ENCODE measurements around the gene LDAF1. TPM values are rescaled to one million over a fixed set of nuclear protein-coding genes. Genes with fewer than 3 reads are reported as not detected.
"Not testable (repeated sequence)": the region's sequence is repeated elsewhere in the genome, so short reads cannot be mapped to it uniquely, and the experiment has no call there.

Gene LDAF1
- total and polyA plus RNA-seq, 2 of the 8 experiments (the other 6 are each of a cell fraction or from before 2014, with no cell fraction given) = 32.4 to 34.2 TPM

GRCh38 chr16:21194771-21195301, 36.4 kb downstream of the LDAF1 start (continued):
- no peak for TF ChIP-seq ZNF274 (IDR thresholded peaks at IDR 0.05; ENCODE audit: borderline replicate concordance, extremely low read depth, low read length)
- TF ChIP-seq TCF12 (IDR thresholded peaks at IDR 0.05; ENCODE audit: low read depth, low read length) = no peak
- no peak for TF ChIP-seq ASH2L (IDR thresholded peaks at IDR 0.05; ENCODE audit: low read length)

GRCh38 chr16:21195330-21195729, 36.9 kb downstream of the LDAF1 start:
- H2BK12ac ChIP-seq (ENCODE audit: low read depth, low read length); H3K27ac ChIP-seq (ENCODE audit: low read depth, low read length); DNase-seq (ENCODE audit: low read depth in 1 of 2, low spot score in 2 of 2); H3K79me1 ChIP-seq (ENCODE audit: low read depth, low read length); H3K4me2 ChIP-seq (ENCODE audit: insufficient read depth in 1 of 2, low read depth in 2 of 2, low read length in 2 of 2); H4K5ac ChIP-seq (ENCODE audit: insufficient read length, low read depth, low read length); H2AFZ ChIP-seq (ENCODE audit: low read length); H3K79me2 ChIP-seq (ENCODE audit: control insufficient read depth in 1 of 2, insufficient read depth in 2 of 2, low read length in 2 of 2); H4K91ac ChIP-seq (replicated peaks; ENCODE audit: insufficient read length, low read length); H3K14ac ChIP-seq (ENCODE audit: insufficient read length); H4K20me1 ChIP-seq (replicated peaks in 1 of 2; ENCODE audit: control insufficient read depth in 1 of 2, insufficient read depth in 2 of 2, low read length in 2 of 2); H3K23me2 ChIP-seq (ENCODE audit: low read depth, low read length); H3K4me1 ChIP-seq (replicated peaks in 1 of 4; ENCODE audit: control insufficient read depth in 3 of 4, insufficient read depth in 4 of 4, low read length in 3 of 4); H3K4ac ChIP-seq (replicated peaks; ENCODE audit: insufficient read length, low read depth, low read length); H2BK5ac ChIP-seq (ENCODE audit: low read depth, low read length); H2BK15ac ChIP-seq (ENCODE audit: low read length); FAIRE-seq; H2AK5ac ChIP-seq (ENCODE audit: low read depth, low read length); H4K8ac ChIP-seq (ENCODE audit: extremely low read depth, insufficient read depth, low read length); H3K18ac ChIP-seq (ENCODE audit: extremely low read depth, low read length); H3K9ac ChIP-seq (replicated peaks in 1 of 4; ENCODE audit: extremely low read depth in 1 of 4, low read depth in 3 of 4, low read length in 3 of 4); H3K36me3 ChIP-seq (ENCODE audit: control insufficient read depth in 2 of 4, insufficient read depth in 4 of 4, low read length in 3 of 4); H3K27me3 ChIP-seq (replicated peaks in 1 of 4; ENCODE audit: control insufficient read depth in 3 of 4, extremely low read depth in 1 of 4, insufficient read depth in 3 of 4, low read length in 3 of 4); H3K4me3 ChIP-seq (ENCODE audit: extremely low read depth in 1 of 4, insufficient read depth in 2 of 4, low read depth in 3 of 4, low read length in 4 of 4); POLR2A ChIA-PET (ENCODE audit: partially characterized antibody); H3K56ac ChIP-seq (replicated peaks; ENCODE audit: insufficient read length, low read depth, low read length); H3K9me3 ChIP-seq (ENCODE audit: insufficient read depth in 2 of 2, low read depth in 1 of 2, low read length in 1 of 2); H2BK120ac ChIP-seq (replicated peaks; ENCODE audit: low read depth, low read length); H2BK20ac ChIP-seq (ENCODE audit: low read length); H3K23ac ChIP-seq (ENCODE audit: insufficient read length): not testable (repeated sequence)
- WGBS, 2 experiments (ENCODE audit: extremely low coverage in 1 of 2, insufficient coverage in 1 of 2, insufficient read length in 1 of 2, insufficient replicate concordance in 2 of 2, low coverage in 1 of 2, low lambda C conversion rate in 2 of 2, missing lambda C conversion rate in 1 of 2) = 89% methylated on average over 8 of the region's 8 CpGs; no CpG with 5 or more reads in 1 of the 2 experiments
- CTCF ChIA-PET (ENCODE audit: partially characterized antibody) = interaction anchor here (1.3 kb wide), 1 partner anchor 105 kb away, joined by 5 read pairs; no protein-coding TSS in a partner anchor

Measured in H1 (cell line).